Parathyroid adenoma (tissue), 2 donors: Measurements from ENCODE around the gene TMEM63A.

Experiments
- H2AFZ ChIP-seq: fragments of 300-600 bp; sonication (generic); one replicate; pipeline ENCODE4 v1.7.0; 2017; ENCODE audit warnings: antibody characterized with exemption, mild to moderate bottlenecking
- H3K27ac ChIP-seq: fragments of 300-600 bp; sonication (generic); one replicate; pipeline ENCODE4 v1.7.0; 2017
- H3K27me3 ChIP-seq: fragments of 300-600 bp; sonication (generic); one replicate; pipeline ENCODE4 v1.7.0; 2017; ENCODE audit warnings: low read length; ENCODE audit not compliant: control insufficient read depth, insufficient read depth
- H3K36me3 ChIP-seq: fragments of 300-600 bp; sonication (generic); one replicate; pipeline ENCODE4 v1.7.0; 2017; ENCODE audit warnings: low read length; ENCODE audit not compliant: control insufficient read depth, insufficient read depth
- H3K4me1 ChIP-seq: fragments of 300-600 bp; sonication (generic); one replicate; pipeline ENCODE4 v1.7.0; 2017; ENCODE audit warnings: control low read depth
- H3K4me2 ChIP-seq: fragments of 300-600 bp; sonication (generic); one replicate; pipeline ENCODE4 v1.7.0; 2017; ENCODE audit warnings: low read length
- H3K4me3 ChIP-seq: fragments of 300-600 bp; sonication (generic); one replicate; pipeline ENCODE4 v1.7.0; 2017; ENCODE audit warnings: low read depth, low read length
- H3K79me2 ChIP-seq: fragments of 300-600 bp; sonication (generic); one replicate; pipeline ENCODE4 v1.7.0; 2017; ENCODE audit warnings: control low read depth
- H3K9ac ChIP-seq: fragments of 300-600 bp; sonication (generic); one replicate; pipeline ENCODE4 v1.7.0; 2017; ENCODE audit warnings: mild to moderate bottlenecking
- H3K9me3 ChIP-seq: fragments of 300-600 bp; sonication (generic); one replicate; pipeline ENCODE4 v1.7.0; 2017; ENCODE audit warnings: low read length; ENCODE audit not compliant: control insufficient read depth
- TF ChIP-seq, protein P1 (sequence below): fragments of 300-600 bp; sonication (generic); IDR thresholded peaks from one replicate; pipeline ENCODE4 v1.7.0; 2017; ENCODE audit warnings: antibody characterized with exemption, mild to moderate bottlenecking
- donor health status: primary hyperparathyroidism.

The TMEM63A gene

DNA sequence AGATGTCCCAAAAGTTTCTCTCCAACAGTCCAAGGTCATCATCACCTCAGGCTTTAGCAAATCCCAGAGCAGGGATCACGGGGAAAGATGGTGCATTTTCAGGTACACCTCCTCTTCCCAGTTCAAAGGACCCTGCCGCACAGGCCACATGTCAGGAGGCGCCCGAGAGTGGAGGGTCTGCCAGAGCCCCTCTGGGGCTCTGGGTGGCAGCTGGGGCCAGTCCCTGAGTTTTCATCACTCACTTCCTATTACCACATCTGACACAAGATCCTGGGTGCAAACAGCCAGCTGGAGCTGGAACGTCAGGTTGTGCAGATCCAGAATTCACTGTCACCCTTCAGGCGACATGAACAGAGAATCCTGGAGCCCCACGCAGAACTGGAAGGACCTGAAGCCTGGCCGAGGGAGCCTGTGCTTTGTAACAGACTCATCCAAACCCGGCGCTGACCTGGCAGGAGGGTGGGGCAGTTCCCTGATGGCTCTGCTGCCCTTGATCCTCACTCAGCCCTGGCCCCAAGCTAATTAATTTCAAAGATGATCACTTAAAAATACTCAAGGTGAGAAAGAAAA is 8.8 kb downstream of the TMEM63A start:
- Histone ChIP-seq H3K4me1 (peaks cover 7% of the 10 kb centered on the region), H3K4me2 (no peak overlapping the region), H3K27ac (no peak overlapping the region), H3K79me2 (no peaks in the 10 kb centered on the region), H3K36me3 (no peaks in the 10 kb centered on the region), H3K27me3 (no peaks in the 10 kb centered on the region), H3K9me3 (no peaks in the 10 kb centered on the region), H2AFZ (no peak overlapping the region), H3K9ac (no peak overlapping the region), H3K4me3 (no peak overlapping the region)
- TF ChIP-seq, protein P1, sequence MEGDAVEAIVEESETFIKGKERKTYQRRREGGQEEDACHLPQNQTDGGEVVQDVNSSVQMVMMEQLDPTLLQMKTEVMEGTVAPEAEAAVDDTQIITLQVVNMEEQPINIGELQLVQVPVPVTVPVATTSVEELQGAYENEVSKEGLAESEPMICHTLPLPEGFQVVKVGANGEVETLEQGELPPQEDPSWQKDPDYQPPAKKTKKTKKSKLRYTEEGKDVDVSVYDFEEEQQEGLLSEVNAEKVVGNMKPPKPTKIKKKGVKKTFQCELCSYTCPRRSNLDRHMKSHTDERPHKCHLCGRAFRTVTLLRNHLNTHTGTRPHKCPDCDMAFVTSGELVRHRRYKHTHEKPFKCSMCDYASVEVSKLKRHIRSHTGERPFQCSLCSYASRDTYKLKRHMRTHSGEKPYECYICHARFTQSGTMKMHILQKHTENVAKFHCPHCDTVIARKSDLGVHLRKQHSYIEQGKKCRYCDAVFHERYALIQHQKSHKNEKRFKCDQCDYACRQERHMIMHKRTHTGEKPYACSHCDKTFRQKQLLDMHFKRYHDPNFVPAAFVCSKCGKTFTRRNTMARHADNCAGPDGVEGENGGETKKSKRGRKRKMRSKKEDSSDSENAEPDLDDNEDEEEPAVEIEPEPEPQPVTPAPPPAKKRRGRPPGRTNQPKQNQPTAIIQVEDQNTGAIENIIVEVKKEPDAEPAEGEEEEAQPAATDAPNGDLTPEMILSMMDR = no peak

DNA sequence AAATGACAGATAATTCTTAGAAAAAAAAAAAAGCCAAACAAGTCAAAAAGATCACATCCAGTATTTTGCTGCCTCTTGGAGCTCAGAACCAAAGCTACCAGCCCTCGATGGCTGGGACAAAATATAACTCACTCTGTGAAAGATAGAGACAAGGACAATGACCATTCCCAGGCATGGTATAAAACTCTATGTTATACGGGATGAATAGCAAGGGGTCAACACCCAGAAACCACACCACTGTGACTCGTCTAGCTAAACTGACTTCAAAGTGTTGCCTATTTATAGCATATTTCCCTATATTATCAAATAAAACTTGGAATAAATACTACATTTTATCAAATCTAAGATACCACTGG is 10.1 kb downstream of the TMEM63A start:
- no peak overlapping the region for H3K9ac ChIP-seq
- no peaks in the 10 kb centered on the region for H3K36me3 ChIP-seq
- H3K27me3 ChIP-seq = no peaks in the 10 kb centered on the region
- TF ChIP-seq, protein P1 = no peak
- H3K9me3 ChIP-seq = no peaks in the 10 kb centered on the region
- peaks cover 7% of the 10 kb centered on the region for H3K4me1 ChIP-seq
- H3K27ac ChIP-seq = no peak overlapping the region
- no peak overlapping the region for H2AFZ ChIP-seq
- H3K4me2 ChIP-seq = no peak overlapping the region
- H3K4me3 ChIP-seq = no peak overlapping the region
- no peaks in the 10 kb centered on the region for H3K79me2 ChIP-seq

DNA sequence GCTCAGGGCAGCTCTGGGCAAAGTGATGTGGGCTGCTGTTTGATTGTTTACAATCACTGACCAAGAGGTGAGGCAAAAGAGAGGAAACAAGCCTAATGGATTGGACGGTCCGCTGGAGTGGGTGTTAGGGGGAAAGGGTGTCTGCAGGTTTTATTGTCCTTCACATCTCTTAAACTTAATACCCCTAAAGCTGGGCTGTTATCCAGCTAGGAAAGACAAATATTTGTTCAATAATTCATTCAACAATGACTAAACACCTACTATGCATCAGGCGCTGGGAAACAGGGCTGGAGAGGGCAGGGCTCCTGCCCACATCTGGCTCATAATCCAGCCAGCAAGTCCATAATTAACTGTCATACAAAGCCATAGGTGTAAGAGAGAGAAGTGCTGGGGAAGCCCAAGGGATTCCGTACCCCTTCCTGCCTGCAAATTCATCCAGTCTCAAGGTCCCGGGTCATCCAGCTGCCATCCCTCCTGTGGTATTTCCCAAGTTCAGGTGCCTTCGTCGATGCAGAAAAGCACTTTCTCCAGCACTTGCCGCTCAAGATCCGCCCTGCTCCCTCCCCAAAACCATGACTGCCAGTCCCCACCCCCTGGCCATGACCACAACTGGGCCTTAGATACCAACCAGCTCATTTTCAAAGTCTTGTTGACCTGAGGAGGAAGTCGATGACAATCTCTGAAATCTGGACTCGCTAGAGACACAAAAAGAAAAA is 10.7 kb downstream of the TMEM63A start:
- Histone ChIP-seq H3K4me1 (peaks cover 7% of the 10 kb centered on the region), H3K4me3 (no peak overlapping the region), H2AFZ (no peak overlapping the region), H3K9ac (no peak overlapping the region), H3K27me3 (no peaks in the 10 kb centered on the region), H3K27ac (no peak overlapping the region), H3K79me2 (no peaks in the 10 kb centered on the region), H3K36me3 (no peaks in the 10 kb centered on the region), H3K4me2 (no peak overlapping the region), H3K9me3 (no peaks in the 10 kb centered on the region)
- TF ChIP-seq, protein P1 = no peak

DNA sequence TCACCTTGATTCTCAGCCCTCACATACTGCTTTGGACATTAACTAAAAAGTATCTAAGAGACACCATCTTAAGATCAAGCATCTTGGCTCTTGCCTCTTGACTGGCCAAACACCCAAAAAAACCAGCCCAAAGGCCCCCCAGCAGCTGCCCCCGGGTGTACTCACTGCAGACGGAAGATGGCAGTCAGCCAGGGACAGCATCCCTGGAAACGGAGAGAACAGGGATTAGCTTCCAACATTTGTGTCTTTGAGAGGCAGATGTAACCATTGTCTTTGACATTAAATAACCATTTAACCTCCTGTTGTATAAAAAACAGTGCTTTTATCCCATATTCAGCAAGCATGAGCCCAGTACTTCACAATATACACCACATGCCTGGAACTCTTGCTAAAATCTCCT is 11.3 kb downstream of the TMEM63A start:
- no peaks in the 10 kb centered on the region for H3K36me3 ChIP-seq
- TF ChIP-seq, protein P1 = no peak
- no peak overlapping the region for H3K4me3 ChIP-seq
- H2AFZ ChIP-seq = no peak overlapping the region
- no peaks in the 10 kb centered on the region for H3K27me3 ChIP-seq
- H3K9ac ChIP-seq = no peak overlapping the region
- H3K79me2 ChIP-seq = no peaks in the 10 kb centered on the region
- no peaks in the 10 kb centered on the region for H3K9me3 ChIP-seq
- H3K4me1 ChIP-seq = peaks cover 7% of the 10 kb centered on the region
- H3K27ac ChIP-seq = no peak overlapping the region
- no peak overlapping the region for H3K4me2 ChIP-seq
